GM12875 (cell line): Measurements from ENCODE around the gene GRIK5.

ENCODE experiments used
- H3K4me3 ChIP-seq: one replicate; pipeline ENCODE4 v1.5.1; 2011; ENCODE audit warnings: low read depth, low read length, control low read depth
- CTCF ChIP-seq: IDR thresholded peaks from 2 replicates; pipeline ENCODE4 v1.5.1; 2011; ENCODE audit warnings: low read depth, mild to moderate bottlenecking, control low read depth, inconsistent platforms, low read length, moderate library complexity, borderline replicate concordance; ENCODE audit not compliant: insufficient read depth

The GRIK5 gene

GRCh38 chr19:42076380-42076944, 6.5 kb upstream of the GRIK5 start:
- no peak for TF ChIP-seq CTCF
- peak overlapping the region; percentile 68 for H3K4me3 ChIP-seq

GRCh38 chr19:42075616-42076379, 5.8 kb upstream of the GRIK5 start, which contains the start of gene ZNF574:
Gene ZNF574 (plus strand): TSS chr19:42076166. CDS start chr19:42078607, 2,441 bp downstream.
- H3K4me3 ChIP-seq = peak within 1 kb of the TSS; percentile 89

GRCh38 chr19:42075364-42075615, 5.3 kb upstream of the GRIK5 start:
- no peak for TF ChIP-seq CTCF

More at GRCh38 chr19:42075616-42076379, 5.8 kb upstream of the GRIK5 start, which contains the start of gene ZNF574:
- no peak for TF ChIP-seq CTCF

GRCh38 chr19:42074513-42075363, 4.7 kb upstream of the GRIK5 start:
- H3K4me3 ChIP-seq = peak overlapping the region; percentile 89
- no peak for TF ChIP-seq CTCF

More at GRCh38 chr19:42075364-42075615, 5.3 kb upstream of the GRIK5 start:
- H3K4me3 ChIP-seq = peak overlapping the region; percentile 89

- no peak for TF ChIP-seq CTCF
- no peak overlapping the region for H3K4me3 ChIP-seq
Observed at GRCh38 chr19:42071247-42071646, 1.2 kb upstream of the GRIK5 start.

- TF ChIP-seq CTCF = no peak
Observed at GRCh38 chr19:42068756-42069571, 1.0 kb downstream of the GRIK5 start.

More at GRCh38 chr19:42068756-42069571, 1.0 kb downstream of the GRIK5 start:
- H3K4me3 ChIP-seq = no peak overlapping the region
